ENCODE data around the gene ABR.

ABR gene

GRCh38 chr17:1056761-1057160 lies 123.0 kb downstream of the ABR start:
- no peak overlapping the region for H3K27ac ChIP-seq
- TF ChIP-seq ZFX (IDR thresholded peaks at IDR 0.05) (no peak), CTCF (conservative IDR thresholded peaks at IDR 0.05) (no peak)

- no peak overlapping the region for H3K27ac ChIP-seq
- TF ChIP-seq ZFX (IDR thresholded peaks at IDR 0.05), result no peak
- TF ChIP-seq CTCF (conservative IDR thresholded peaks at IDR 0.05), result peak; percentile 89
These were observed 123.8 kb downstream of the ABR start for GRCh38 chr17:1055751-1056645.

GRCh38 chr17:1055231-1055630 lies 124.5 kb downstream of the ABR start:
- no peak overlapping the region for H3K27ac ChIP-seq
- TF ChIP-seq ZFX (IDR thresholded peaks at IDR 0.05), result no peak
- TF ChIP-seq CTCF (conservative IDR thresholded peaks at IDR 0.05), result no peak

- TF ChIP-seq ZFX (IDR thresholded peaks at IDR 0.05) (no peak), CTCF (conservative IDR thresholded peaks at IDR 0.05) (no peak)
- H3K27ac ChIP-seq, result no peak overlapping the region
These were observed 125.1 kb downstream of the ABR start for GRCh38 chr17:1054656-1055055.

- H3K27ac ChIP-seq, result no peak overlapping the region
- TF ChIP-seq ZFX (IDR thresholded peaks at IDR 0.05) (no peak), CTCF (conservative IDR thresholded peaks at IDR 0.05) (no peak)
These were observed 126.0 kb downstream of the ABR start for GRCh38 chr17:1053661-1054360.

- TF ChIP-seq ZFX (IDR thresholded peaks at IDR 0.05) (no peak), CTCF (conservative IDR thresholded peaks at IDR 0.05) (no peak)
- H3K27ac ChIP-seq, result no peak overlapping the region
These were observed 128.5 kb downstream of the ABR start for GRCh38 chr17:1050996-1051925.

All from C4-2B (cell line).